Activated naive CD4-positive, alpha-beta T cell treated with anti-CD3 and anti-CD28 coated beads, Interleukin-2, amount 10 ng/mL, durations not matched to agents 7 days and 5 days (primary cell): ENCODE results near the gene CDHR1.
"Not testable (repeated sequence)": the region's sequence is repeated elsewhere in the genome, so short reads cannot be mapped to it uniquely, and the experiment has no call there.

ENCODE experiments used
- CTCF ChIA-PET: fragments of 350-600 bp; sonication (Branson Sonifier 250); formaldehyde crosslinking; loops from one replicate; lab custom pipeline; 2021; ENCODE audit warnings: antibody characterized with exemption; lab: Charles Lee
- DNase-seq: peaks from one replicate; pipeline ENCODE4 v3.0.0-alpha.2; 2020
- H3K27ac Mint-ChIP-seq: one replicate; pipeline ENCODE4 v1.8.0; 2021; ENCODE audit warnings: mild to moderate bottlenecking, moderate library complexity, mixed read lengths
- H3K27me3 Mint-ChIP-seq: one replicate; pipeline ENCODE4 v1.8.0; 2021; ENCODE audit warnings: mild to moderate bottlenecking, mixed read lengths
- H3K36me3 Mint-ChIP-seq: one replicate; pipeline ENCODE4 v1.8.0; 2021; ENCODE audit warnings: mixed read lengths
- H3K4me1 Mint-ChIP-seq: one replicate; pipeline ENCODE4 v1.8.0; 2021; ENCODE audit warnings: mixed read lengths
- H3K4me3 Mint-ChIP-seq: one replicate; pipeline ENCODE4 v1.8.0; 2021; ENCODE audit warnings: mild to moderate bottlenecking, moderate library complexity, mixed read lengths
- H3K9me3 Mint-ChIP-seq: one replicate; pipeline ENCODE4 v1.8.0; 2021; ENCODE audit warnings: mixed read lengths

The CDHR1 gene

DNA sequence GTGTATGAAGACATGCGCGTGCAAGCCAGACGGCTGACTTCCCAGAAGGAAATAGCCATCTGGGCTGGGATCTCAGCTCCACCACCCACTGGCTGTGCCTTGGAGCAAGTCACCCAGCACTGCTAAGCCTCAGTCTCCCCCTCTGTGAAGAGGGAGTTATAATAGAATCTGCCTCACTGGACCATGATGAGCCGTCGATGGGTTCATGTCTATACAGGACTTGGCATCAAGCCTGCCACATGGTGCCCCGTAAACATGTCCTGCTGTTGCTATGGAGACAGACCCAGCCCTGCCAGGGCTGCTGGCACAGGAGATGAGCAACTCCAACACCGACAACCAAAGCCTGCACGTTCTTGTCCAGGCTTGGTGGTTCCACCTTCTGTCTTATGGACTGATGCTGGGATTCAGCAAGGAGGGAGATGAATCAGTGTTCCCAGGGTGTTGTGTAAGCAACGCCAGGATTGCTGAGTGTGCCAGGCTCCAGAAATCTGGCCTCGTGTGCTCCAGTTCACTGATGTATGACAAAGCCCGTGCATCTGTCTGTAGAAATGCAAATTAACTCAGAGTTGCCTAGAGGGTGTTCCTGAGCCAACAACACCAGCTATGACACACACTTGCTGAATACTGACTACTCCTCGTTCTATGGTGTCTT lies 15.2 kb upstream of the CDHR1 start:
- Mint-ChIP-seq H3K27ac (no peak overlapping the region), H3K27me3 (no peaks in the 10 kb centered on the region), H3K4me1 (peaks cover 6% of the 10 kb centered on the region), H3K9me3 (no peaks in the 10 kb centered on the region), H3K4me3 (no peak overlapping the region), H3K36me3 (no peaks in the 10 kb centered on the region)
- DNase-seq, result no peak
- CTCF ChIA-PET, result no interaction called here

- H3K36me3 Mint-ChIP-seq, CTCF ChIA-PET, H3K27ac Mint-ChIP-seq, H3K27me3 Mint-ChIP-seq, H3K9me3 Mint-ChIP-seq, H3K4me3 Mint-ChIP-seq, DNase-seq: not testable (repeated sequence)
- peaks cover 14% of the 10 kb centered on the region for H3K4me1 Mint-ChIP-seq
These were observed 14.0 kb upstream of the CDHR1 start for GRCh38 chr10:84180386-84180785.

DNA sequence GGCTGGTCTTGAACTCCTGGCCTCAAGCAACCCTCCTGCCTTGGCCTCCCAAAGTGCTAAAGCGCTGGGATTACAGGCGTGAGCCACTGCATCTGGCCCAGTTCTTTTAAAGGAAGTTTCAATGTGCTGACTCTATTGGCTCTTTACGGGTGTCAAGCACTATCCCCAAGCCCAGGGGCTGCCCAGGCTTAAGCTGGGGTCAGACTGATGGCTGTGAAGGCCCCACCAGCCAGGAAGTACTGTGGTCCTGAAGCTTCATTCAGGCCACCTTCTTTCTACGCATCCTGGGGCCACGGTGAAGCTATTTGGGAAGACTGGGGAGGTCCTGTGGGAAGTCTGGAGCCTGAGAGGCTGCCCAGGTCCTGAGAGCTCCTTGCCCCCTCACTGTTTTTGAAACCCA lies 12.7 kb upstream of the CDHR1 start:
- no peak overlapping the region for H3K4me3 Mint-ChIP-seq
- H3K4me1 Mint-ChIP-seq, result peaks cover 12% of the 10 kb centered on the region
- CTCF ChIA-PET, result interaction anchor here (0.6 kb wide), 1 partner anchor 26 kb away, joined by 3 read pairs; no protein-coding TSS in a partner anchor
- no peaks in the 10 kb centered on the region for H3K9me3 Mint-ChIP-seq
- no peak for DNase-seq
- H3K27ac Mint-ChIP-seq, result no peak overlapping the region
- H3K36me3 Mint-ChIP-seq, result no peaks in the 10 kb centered on the region
- H3K27me3 Mint-ChIP-seq, result no peaks in the 10 kb centered on the region

- Mint-ChIP-seq H3K27me3 (no peaks in the 10 kb centered on the region), H3K4me3 (no peak overlapping the region), H3K9me3 (no peaks in the 10 kb centered on the region), H3K27ac (no peak overlapping the region), H3K4me1 (peaks cover 8% of the 10 kb centered on the region), H3K36me3 (no peaks in the 10 kb centered on the region)
- DNase-seq, result peak; percentile 24
- CTCF ChIA-PET, result interaction anchor here (0.6 to 1.4 kb wide), 2 partner anchors 21 to 317 kb away, joined by 4 to 5 read pairs; no protein-coding TSS in a partner anchor
These were observed 9.8 kb upstream of the CDHR1 start for GRCh38 chr10:84184517-84184916.

GRCh38 chr10:84185526-84186175 lies 8.7 kb upstream of the CDHR1 start:
- Mint-ChIP-seq H3K27me3 (no peaks in the 10 kb centered on the region), H3K9me3 (no peaks in the 10 kb centered on the region), H3K27ac (no peak overlapping the region), H3K4me3 (no peak overlapping the region), H3K36me3 (no peaks in the 10 kb centered on the region), H3K4me1 (peaks cover 14% of the 10 kb centered on the region)
- CTCF ChIA-PET, result no interaction called here
- peak; percentile 10 for DNase-seq

DNA sequence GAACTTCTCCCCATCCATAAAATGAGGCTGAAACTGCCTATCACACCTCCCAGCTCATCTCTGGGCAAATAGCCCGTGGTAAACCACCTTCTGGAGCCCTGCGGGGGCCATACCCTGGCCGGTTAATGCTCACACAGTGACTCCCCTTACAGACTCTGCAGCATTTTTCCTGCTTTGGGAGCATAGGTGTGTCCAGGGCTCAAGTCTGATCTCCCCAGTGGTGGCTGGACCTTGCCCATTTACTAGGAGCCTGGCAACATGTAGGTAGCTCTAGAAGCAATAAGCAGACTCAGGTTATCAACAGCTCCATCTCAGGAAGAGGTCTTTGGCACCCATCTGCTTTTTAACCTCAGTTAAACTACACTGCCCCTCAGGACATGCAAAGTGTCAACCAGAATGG lies 5.5 kb upstream of the CDHR1 start:
- no peaks in the 10 kb centered on the region for H3K36me3 Mint-ChIP-seq

GRCh38 chr10:84190621-84191020 lies 3.7 kb upstream of the CDHR1 start:
- Mint-ChIP-seq H3K27ac (no peak overlapping the region), H3K4me3 (no peak overlapping the region), H3K4me1 (peaks cover 15% of the 10 kb centered on the region), H3K27me3 (peaks cover 39% of the 10 kb centered on the region), H3K9me3 (no peaks in the 10 kb centered on the region), H3K36me3 (no peaks in the 10 kb centered on the region)
- peak; percentile 20 for DNase-seq
- CTCF ChIA-PET, result interaction anchor here (1.3 to 2.3 kb wide), 3 partner anchors 13 to 42 kb away, joined by 4 to 9 read pairs (median 4); no protein-coding TSS in a partner anchor

More for the DNA sequence above, 5.5 kb upstream of the CDHR1 start:
- CTCF ChIA-PET, result interaction anchor here (1.5 to 2.0 kb wide), 2 partner anchors 17 to 32 kb away, joined by 3 to 9 read pairs; no protein-coding TSS in a partner anchor
- Mint-ChIP-seq H3K9me3 (no peaks in the 10 kb centered on the region), H3K4me3 (no peak overlapping the region), H3K27ac (no peak overlapping the region), H3K27me3 (peaks cover 21% of the 10 kb centered on the region), H3K4me1 (peaks cover 23% of the 10 kb centered on the region)
- peak; percentile 2 for DNase-seq

- no peaks in the 10 kb centered on the region for H3K9me3 Mint-ChIP-seq
- H3K4me3 Mint-ChIP-seq, result no peak overlapping the region
- H3K27me3 Mint-ChIP-seq, result peaks cover 44% of the 10 kb centered on the region
- peak; percentile 61 for DNase-seq
- H3K4me1 Mint-ChIP-seq, result peaks cover 15% of the 10 kb centered on the region
- H3K27ac Mint-ChIP-seq, result no peak overlapping the region
- no peaks in the 10 kb centered on the region for H3K36me3 Mint-ChIP-seq
- CTCF ChIA-PET, result interaction anchor here (0.8 to 2.3 kb wide), 6 partner anchors 13 to 43 kb away, joined by 3 to 9 read pairs (median 4); no protein-coding TSS in a partner anchor
These were observed 3.2 kb upstream of the CDHR1 start for GRCh38 chr10:84191106-84191505.

DNA sequence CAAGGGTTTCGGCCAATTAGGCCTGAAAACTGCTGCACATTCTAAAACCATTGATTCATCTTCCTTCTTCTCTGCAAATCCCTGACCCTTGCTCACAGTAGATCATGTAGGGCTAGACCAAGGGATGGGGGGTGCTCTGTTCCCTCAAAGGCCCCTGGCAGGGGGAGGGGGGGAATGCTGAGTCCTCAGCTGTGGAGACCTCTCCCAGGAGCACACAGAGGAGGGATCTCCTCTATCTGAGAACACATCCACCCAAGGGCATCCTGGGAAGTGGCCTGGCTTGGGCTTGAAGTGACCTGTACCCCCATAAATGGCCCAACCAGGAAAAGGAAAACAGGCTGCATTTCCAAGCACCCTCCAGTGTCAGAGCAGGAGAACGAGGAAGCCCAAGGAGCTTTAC lies 1.0 kb upstream of the CDHR1 start:
- peaks cover 66% of the 10 kb centered on the region for H3K27me3 Mint-ChIP-seq
- DNase-seq, result no peak
- H3K27ac Mint-ChIP-seq, result no peak overlapping the region
- H3K4me3 Mint-ChIP-seq, result no peak overlapping the region
- no peaks in the 10 kb centered on the region for H3K36me3 Mint-ChIP-seq
- CTCF ChIA-PET, result interaction anchor here (1.1 to 1.8 kb wide), 2 partner anchors 11 to 45 kb away, joined by 3 to 8 read pairs; no protein-coding TSS in a partner anchor
- no peaks in the 10 kb centered on the region for H3K9me3 Mint-ChIP-seq
- H3K4me1 Mint-ChIP-seq, result peaks cover 15% of the 10 kb centered on the region

- Mint-ChIP-seq H3K4me1 (peaks cover 15% of the 10 kb centered on the region), H3K27me3 (peaks cover 72% of the 10 kb centered on the region), H3K4me3 (peak overlapping the region; percentile 31), H3K9me3 (no peaks in the 10 kb centered on the region), H3K36me3 (no peaks in the 10 kb centered on the region), H3K27ac (no peak overlapping the region)
- CTCF ChIA-PET, result interaction anchor here (1.8 kb wide), 1 partner anchor 46 kb away, joined by 8 read pairs; no protein-coding TSS in a partner anchor
- no peak for DNase-seq
These were observed 402 bp upstream of the CDHR1 start for GRCh38 chr10:84193846-84194423.

GRCh38 chr10:84195044-84195830 lies 900 bp downstream of the CDHR1 start:
- Mint-ChIP-seq H3K4me3 (peak overlapping the region; percentile 26), H3K27ac (no peak overlapping the region)

DNA sequence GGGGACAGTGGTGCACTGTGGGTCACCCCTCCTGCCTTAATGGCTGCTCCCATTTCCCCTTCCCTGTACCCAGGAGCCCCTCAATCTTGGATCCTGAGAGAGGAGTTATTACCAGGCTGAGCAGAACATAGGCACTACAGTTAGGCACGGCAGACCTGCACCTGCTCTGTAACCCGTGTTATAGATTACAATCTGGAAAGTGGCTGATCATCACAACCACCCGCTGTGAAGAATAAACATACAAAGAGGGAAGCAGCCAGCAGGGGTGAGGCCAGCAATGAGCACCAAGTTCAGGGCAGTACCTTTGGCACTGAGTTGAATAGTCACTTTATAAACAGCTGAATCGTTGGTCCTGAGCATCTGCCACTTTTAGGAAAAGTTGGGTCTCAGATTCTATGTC lies 1.7 kb downstream of the CDHR1 start:
- H3K4me3 Mint-ChIP-seq, result no peak overlapping the region
- no peaks in the 10 kb centered on the region for H3K9me3 Mint-ChIP-seq
- CTCF ChIA-PET, result no interaction called here
- H3K36me3 Mint-ChIP-seq, result no peaks in the 10 kb centered on the region
- DNase-seq, result no peak
- H3K27ac Mint-ChIP-seq, result no peak overlapping the region
- peaks cover 78% of the 10 kb centered on the region for H3K27me3 Mint-ChIP-seq
- peaks cover 5% of the 10 kb centered on the region for H3K4me1 Mint-ChIP-seq

More at GRCh38 chr10:84195044-84195830, 900 bp downstream of the CDHR1 start:
- peaks cover 75% of the 10 kb centered on the region for H3K27me3 Mint-ChIP-seq
- CTCF ChIA-PET, result interaction anchor here (0.9 kb wide), 1 partner anchor 47 kb away, joined by 4 read pairs; no protein-coding TSS in a partner anchor
- H3K4me1 Mint-ChIP-seq, result peaks cover 14% of the 10 kb centered on the region
- no peaks in the 10 kb centered on the region for H3K9me3 Mint-ChIP-seq
- no peaks in the 10 kb centered on the region for H3K36me3 Mint-ChIP-seq
- DNase-seq, result no peak

GRCh38 chr10:84196941-84197340 lies 2.6 kb downstream of the CDHR1 start:
- no peak for DNase-seq
- Mint-ChIP-seq H3K27me3 (peaks cover 76% of the 10 kb centered on the region), H3K4me1 (no peaks in the 10 kb centered on the region), H3K9me3 (no peaks in the 10 kb centered on the region), H3K27ac (no peak overlapping the region), H3K4me3 (no peak overlapping the region), H3K36me3 (no peaks in the 10 kb centered on the region)
- CTCF ChIA-PET, result interaction anchor here (1.5 to 1.6 kb wide), 2 partner anchors 17 to 49 kb away, joined by 5 to 6 read pairs; no protein-coding TSS in a partner anchor
